COLO668 (cell line): ENCODE data around the gene OTUD7B.
A peak's percentile ranks its signal among the peaks of the same experiment; 100 is the strongest.

Experiments used
- DNase-seq: peaks from one replicate; lab custom pipeline; 2025; ENCODE audit not compliant: unreplicated experiment; lab: John Stamatoyannopoulos, UW

OTUD7B gene

DNA sequence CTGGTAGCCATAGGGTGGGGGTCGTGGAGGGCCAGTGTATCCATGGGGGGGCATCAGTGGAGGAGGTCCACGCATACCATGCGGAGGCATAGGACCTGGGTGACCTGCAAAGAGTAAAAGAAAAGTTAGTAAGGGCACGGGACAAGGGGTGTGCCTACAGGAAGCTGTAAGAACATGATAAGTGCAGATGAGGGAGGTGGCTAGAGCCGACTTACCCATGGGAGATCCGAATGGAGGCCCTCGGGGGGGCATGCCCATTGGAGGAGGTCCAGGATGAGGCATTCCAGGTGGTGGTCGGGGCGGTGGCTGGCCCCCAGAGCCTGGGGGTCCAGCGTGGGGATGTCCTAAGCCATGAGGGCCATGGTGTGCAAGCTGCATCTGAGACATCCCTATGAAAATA lies 86.9 kb downstream of the OTUD7B start:
- no peak for DNase-seq

DNA sequence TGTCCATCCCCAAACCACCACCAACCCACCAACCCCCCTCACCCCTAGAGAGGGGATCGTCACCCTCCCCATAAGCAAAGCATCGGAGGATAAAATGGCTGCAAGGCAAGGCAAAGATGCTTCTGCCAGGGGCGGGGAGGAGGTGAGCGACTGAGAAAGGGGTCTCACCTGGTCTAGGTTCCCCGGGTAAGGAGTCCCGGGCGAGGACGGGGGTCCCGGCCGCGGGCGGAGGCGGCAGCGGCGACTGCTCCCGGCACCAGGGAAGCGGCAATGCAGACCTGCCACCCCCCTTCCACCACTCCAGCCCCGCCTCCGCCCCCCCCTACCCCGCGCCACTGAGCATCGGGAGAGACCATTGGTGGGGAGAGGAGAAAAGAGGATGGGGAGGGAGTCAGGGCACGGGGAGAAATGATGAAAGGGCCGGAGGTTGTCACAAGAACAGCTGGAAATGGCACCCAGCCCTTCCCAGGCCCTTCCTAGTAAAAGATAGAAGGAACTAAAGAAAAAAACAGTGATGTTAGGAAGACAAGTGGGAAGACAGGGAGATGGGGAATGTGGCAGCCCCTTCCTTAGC lies 92.9 kb downstream of the OTUD7B start, which contains the start of gene SV2A:
TSS of gene SV2A (minus strand) at position 274 of the 574 bp plus-strand sequence. CDS start 4,004 bp downstream, outside the sequence.
- DNase-seq, result peak; percentile 61

- DNase-seq, result no peak
These were observed 93.7 kb downstream of the OTUD7B start for GRCh38 chr1:149916898-149917252.

DNA sequence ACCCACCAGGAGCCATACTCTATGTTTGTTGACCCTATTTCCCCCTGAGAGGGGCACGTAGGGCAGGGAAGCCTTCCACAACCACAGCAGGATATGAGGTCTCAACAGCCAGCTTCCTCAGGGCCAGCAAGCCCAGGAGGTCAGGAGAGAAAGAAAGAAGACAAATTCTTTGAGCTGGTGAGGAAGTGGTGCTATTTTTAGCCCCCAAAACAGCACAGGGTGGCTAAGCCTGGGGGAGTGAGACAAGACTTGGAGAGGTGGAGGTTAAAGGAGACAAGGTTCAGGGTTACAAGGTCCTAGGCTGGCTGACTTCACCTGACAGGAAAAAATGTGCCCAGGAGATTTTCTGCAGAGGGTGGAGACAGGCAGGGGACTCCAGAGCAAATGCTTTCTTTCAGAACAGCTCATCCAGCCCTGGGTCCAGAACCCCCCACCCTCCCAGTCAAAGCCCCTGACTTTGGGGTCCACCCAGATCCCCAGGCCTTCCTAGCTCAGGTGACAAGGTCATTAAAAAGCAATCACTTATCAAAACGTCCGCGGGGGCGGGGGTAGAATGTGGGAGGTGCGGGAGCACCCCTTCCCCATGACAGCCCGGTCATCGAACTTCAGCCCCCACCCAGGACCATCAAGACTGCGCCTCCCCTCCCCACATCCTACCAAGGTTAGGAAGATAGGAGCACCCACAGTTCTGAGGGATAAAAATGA lies 94.2 kb downstream of the OTUD7B start:
- DNase-seq, result no peak

DNA sequence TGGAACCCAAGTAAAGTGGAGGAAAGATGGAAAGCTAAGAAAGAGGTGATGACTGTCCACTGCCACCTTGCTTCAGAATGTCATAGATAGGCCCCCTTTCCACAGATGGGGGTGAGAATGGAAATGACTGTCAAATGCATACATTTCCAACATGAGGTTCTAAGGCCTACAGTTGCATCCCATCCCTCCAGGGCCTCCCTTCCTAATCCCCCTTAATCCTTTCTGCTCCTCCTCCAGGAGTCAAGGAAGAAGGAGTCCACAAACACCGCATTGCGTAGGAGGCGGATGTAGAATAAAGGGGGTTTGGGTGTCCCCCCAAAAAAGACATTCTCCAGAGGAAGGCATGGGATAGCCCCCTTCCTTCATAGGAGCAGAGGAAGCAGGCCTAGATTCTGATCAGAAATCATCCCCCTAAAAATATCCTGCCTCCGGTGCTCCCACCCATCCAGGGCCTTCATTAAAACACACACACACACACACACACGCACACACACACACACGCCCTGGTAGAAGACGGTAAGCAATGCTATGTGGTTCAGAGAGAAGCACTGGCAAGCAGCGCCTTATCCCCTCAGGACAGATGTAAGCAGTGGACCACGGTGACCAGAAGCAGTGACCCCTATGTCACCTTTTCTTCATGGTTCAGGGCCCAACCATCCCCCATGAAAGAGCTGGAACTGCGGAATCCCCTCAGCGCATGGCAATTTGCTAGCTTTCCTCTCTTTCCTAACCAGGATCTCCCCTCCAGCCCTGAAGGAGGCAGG lies 94.9 kb downstream of the OTUD7B start:
- DNase-seq, result no peak

DNA sequence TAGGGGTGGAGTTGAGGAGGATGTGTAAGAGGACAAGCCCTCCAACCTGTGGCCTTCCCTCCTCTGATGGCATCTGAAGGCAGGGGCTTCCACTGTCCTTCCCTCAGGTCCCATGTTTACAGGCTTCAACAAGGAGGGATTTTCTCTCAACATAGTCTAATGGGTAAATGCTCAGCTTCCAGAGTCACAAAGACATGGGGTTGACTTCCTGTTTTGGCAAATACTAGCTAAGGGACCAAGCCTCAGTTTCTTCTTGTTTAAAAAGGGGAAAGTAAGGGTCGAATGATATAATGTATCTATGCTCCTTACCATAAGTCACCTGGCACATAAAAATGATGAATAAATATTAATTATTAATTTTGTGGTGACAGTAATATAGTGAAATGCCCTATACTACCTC lies 96.0 kb downstream of the OTUD7B start:
- DNase-seq, result no peak

GRCh38 chr1:149906570-149907075 lies 103.9 kb downstream of the OTUD7B start:
- DNase-seq, result no peak

DNA sequence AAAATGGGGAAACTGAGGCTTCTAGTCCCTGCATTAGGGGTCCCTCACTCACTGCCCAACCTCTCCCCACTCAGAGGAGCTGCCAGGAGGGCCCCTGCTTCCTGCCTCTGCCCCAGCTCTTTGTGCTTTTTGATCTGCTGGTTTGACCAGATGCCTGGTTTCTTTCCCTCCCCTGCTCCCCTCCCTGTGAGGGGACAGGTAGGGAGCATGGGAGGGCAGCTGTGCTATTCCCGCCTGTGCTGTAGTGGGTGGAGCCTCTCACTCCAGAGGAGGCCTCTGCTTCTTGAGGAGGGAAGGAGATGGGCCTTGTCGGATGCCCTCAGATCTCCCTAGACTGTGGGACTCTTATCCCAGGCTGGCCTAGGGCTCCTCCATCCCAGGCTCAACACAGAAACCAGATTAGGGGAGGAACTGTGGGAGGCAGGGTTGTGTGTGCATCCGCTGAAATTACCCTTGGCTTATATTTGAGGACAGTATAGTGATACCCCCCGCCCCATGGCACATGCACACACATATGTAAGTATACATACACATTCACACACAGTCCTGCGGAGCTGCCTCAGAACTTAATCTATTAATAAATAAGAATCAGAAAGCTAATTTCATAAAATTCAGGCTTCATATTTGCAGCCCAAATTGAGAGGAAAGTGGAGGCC lies 106.6 kb downstream of the OTUD7B start:
- no peak for DNase-seq

DNA sequence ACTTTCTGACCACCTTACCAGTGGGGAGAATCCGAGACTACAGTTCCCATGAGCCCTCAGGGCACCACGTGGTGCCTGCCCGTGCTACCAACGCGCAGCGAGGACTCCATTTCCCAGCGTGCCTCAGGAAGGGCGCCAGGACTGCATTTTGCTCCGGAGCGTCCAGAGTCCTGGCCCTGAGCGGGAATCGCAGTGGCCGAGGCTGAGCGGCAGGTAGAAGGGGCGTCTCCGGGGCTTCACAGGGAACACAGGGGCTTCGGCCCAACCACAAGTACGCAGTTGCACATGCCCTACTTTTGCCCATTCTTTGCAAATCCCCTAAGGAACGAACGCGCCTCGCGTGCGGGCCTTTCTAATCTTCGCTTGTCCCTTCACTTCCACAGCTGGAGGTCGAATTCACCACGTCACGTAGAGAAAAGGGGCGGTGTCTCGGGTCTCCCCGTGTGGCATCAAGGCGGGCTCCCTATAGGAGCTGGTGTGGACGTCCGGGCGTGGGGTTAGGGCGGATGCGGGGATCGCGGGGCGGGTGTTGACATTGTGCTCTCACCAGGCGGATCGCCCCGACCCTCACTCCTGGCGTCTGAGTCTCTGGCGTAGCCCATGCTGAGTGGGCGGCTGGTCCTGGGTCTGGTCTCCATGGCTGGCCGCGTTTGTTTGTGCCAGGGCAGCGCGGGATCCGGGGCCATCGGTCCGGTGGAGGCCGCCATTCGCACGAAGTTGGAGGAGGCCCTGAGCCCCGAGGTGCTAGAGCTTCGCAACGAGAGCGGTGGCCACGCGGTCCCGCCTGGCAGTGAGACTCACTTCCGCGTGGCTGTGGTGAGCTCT lies 110.9 kb downstream of the OTUD7B start, which contains the start of gene BOLA1:
TSS of gene BOLA1 (plus strand) at position 109 of the 825 bp plus-strand sequence. CDS start at position 601, 492 bp downstream.
- DNase-seq, result peak; percentile 96

DNA sequence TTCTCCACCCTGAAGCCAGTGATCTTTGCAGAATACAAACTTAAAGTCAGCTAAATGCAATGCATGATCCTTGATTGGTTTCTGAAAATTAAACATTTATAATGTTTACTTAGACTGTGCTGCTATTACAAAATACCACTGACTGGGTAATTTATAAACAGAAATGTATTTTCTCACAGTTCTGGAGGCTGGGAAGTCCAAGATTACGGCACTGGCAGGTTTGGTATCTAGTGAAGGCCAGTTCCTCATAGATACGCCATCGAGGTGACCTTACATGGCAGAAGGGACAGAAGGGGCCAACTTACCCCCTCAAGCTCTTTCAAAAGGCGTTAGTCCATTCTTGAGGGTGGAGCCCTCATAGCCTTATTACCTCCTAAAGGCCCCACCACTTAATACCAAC lies 114.0 kb downstream of the OTUD7B start:
- no peak for DNase-seq

DNA sequence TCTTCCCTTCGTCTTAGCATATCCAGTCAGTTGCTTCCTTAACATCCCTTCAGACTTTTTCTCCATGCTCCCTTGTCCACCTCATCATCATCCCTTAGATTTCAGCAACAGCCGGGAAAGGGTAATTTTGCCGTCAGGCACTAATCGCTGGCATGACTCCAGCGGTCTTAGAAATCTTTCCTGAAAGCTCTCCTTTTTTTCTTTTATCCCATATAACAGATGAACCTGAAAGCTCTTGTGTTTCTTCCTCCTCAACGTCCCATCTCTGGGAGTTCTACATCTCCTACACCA lies 121.6 kb downstream of the OTUD7B start:
- DNase-seq, result no peak

DNA sequence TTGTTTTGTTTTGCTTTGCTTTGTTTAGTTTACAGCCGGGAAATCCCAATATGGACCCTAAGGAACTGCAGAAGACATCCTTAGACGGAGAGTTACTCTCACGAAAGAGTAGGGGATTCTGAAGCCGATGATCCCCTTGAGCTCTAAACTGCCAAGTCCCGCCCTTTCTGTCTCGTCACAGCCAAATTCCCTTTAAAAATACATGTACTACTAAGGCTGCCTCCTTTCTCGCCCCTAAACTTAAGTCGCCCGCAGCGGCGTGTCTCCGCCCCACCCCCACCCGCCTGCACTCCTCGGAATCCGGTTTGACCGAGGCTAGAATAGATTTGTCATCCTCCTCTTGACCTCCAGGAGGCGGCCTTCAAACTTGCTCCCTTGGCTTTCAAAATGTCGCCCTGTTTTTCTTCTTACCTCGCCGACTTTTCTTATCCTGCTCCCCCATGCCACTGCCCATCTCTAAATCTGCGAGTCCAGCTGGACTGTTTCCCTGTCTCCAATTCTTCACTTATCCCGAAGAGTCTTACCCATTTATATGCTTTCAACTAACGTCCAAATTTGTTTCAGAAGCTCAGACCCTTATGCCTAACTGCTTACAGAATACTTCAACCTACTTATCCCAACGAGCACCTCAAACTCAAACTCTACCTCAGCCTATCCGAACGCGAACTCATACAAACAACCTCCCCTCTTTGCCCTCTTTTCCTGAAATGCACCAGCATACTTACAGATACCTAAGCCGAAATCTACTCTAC lies 122.1 kb downstream of the OTUD7B start:
- peak; percentile 77 for DNase-seq
